Upper lobe of right lung (tissue), 1 donor: Measurements from ENCODE around the gene CYS1. TPM values are rescaled to one million over a fixed set of nuclear protein-coding genes. Genes with fewer than 3 reads are reported as not detected.

Experiments used
- ATAC-seq: fragments of 200-7000 bp; cut with Tn5 transposase; one replicate; pipeline ENCODE4 v1.9.1; 2020; ENCODE audit warnings: mild to moderate bottlenecking, moderate library complexity
- DNase-seq: peaks from one replicate; pipeline ENCODE4 v3.0.0-alpha.2; 2020
- H3K27ac ChIP-seq: fragments of 200-600 bp; one replicate; pipeline ENCODE4 v1.8.0; 2022
- H3K27me3 ChIP-seq: fragments of 200-600 bp; one replicate; pipeline ENCODE4 v1.8.0; 2022; ENCODE audit warnings: mild to moderate bottlenecking
- H3K36me3 ChIP-seq: fragments of 200-600 bp; one replicate; pipeline ENCODE4 v1.8.0; 2022
- H3K4me1 ChIP-seq: fragments of 200-600 bp; one replicate; pipeline ENCODE4 v1.8.0; 2022
- H3K4me3 ChIP-seq: fragments of 200-600 bp; one replicate; pipeline ENCODE4 v1.8.0; 2022; ENCODE audit warnings: mild to moderate bottlenecking
- H3K9me3 ChIP-seq: fragments of 200-600 bp; one replicate; pipeline ENCODE4 v1.8.0; 2022
- intact Hi-C: fragments of 100-400 bp; cut with DNase I; formaldehyde crosslinking; loops from one replicate; pipeline ENCODE4 v1.11.0; 2022
- total RNA-seq: library from RNA; stranded (reverse); fragmentation: NEBNext Ultra II Directional; extraction: Animal tissue kit (Norgen Biotek cat#: 25700); gene quantifications from one replicate; pipeline ENCODE4 v1.2.1, GENCODE V29; 2021
- TF ChIP-seq, protein P1 (sequence below): fragments of 200-600 bp; IDR thresholded peaks from one replicate; pipeline ENCODE4 v1.8.0; 2022; ENCODE audit warnings: antibody characterized with exemption
- donor health status: DM: no; HTN: yes; CAD: no; lungs with severe emphysema.

Gene CYS1
- total RNA-seq, 1 donor from 2014 or later, result 4.5 TPM

DNA sequence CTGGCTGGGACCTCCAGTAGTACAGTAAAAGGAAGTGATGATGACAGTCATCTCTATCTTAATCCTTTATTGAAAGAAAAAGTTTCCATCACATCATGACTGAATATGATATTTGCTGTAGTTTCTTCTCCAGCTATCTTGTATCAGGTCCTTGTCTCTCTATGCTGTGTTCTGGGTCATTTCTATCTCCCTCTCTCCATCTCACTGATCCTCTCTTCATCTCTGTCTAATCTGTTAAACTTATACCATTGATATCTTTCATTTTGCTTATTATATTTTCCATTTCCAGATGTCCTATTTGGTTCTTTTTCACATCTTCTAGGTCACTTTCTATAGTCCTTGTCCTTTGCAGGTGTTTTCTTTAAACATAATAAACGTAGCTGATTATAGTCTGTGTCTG, 12.3 kb downstream of the CYS1 start:
- Histone ChIP-seq H3K27ac (no peak overlapping the region), H3K9me3 (no peaks in the 10 kb centered on the region), H3K27me3 (no peaks in the 10 kb centered on the region), H3K36me3 (no peaks in the 10 kb centered on the region), H3K4me1 (no peaks in the 10 kb centered on the region), H3K4me3 (no peak overlapping the region)
- no peak for ATAC-seq
- DNase-seq, result no peak
- TF ChIP-seq, protein P1, sequence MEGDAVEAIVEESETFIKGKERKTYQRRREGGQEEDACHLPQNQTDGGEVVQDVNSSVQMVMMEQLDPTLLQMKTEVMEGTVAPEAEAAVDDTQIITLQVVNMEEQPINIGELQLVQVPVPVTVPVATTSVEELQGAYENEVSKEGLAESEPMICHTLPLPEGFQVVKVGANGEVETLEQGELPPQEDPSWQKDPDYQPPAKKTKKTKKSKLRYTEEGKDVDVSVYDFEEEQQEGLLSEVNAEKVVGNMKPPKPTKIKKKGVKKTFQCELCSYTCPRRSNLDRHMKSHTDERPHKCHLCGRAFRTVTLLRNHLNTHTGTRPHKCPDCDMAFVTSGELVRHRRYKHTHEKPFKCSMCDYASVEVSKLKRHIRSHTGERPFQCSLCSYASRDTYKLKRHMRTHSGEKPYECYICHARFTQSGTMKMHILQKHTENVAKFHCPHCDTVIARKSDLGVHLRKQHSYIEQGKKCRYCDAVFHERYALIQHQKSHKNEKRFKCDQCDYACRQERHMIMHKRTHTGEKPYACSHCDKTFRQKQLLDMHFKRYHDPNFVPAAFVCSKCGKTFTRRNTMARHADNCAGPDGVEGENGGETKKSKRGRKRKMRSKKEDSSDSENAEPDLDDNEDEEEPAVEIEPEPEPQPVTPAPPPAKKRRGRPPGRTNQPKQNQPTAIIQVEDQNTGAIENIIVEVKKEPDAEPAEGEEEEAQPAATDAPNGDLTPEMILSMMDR, result no peak
- intact Hi-C loops, result loop anchor here (5.0 kb wide), 1 partner anchor 369 kb away; no protein-coding TSS in a partner anchor

DNA sequence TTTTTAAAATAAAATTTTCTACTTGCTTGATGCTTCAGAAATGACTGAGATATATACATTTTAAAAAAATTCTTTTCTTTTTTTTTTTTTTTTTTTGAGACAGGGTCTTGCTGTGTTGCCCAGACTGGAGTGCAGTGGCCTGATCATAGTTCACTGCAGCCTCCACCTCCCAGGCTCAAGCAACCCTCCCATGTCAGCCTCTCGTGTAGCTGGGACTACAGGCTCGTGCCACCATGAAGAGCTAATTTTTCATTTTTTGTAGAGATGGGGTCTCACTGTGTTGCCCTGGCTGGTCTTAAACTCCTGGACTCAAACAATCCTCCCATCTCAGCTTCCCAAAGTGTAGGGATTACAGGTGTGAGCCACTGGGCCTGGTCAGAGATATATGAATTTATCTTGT, 12.9 kb downstream of the CYS1 start:
- H3K27me3 ChIP-seq, result no peaks in the 10 kb centered on the region
- H3K27ac ChIP-seq, result no peak overlapping the region
- DNase-seq (no peak), ATAC-seq (no peak)
- intact Hi-C loops, result loop anchor here (5.0 kb wide), 1 partner anchor 370 kb away; no protein-coding TSS in a partner anchor
- no peaks in the 10 kb centered on the region for H3K36me3 ChIP-seq
- no peaks in the 10 kb centered on the region for H3K9me3 ChIP-seq
- H3K4me3 ChIP-seq, result no peak overlapping the region
- TF ChIP-seq, protein P1, result no peak
- no peaks in the 10 kb centered on the region for H3K4me1 ChIP-seq

DNA sequence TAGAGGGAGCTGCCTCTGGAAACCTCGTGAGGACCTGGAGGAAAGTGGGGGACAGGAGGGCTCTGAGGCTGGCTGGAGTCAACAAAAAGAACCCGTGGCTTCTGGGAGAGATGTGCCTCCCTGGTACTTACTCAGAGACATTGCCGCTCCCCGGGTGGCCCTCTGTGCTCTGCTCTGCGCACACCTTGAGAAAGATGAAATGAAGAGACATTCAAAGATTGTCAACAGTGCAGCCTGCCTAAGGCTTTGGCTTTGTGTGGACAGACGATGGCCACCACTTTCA, 14.5 kb downstream of the CYS1 start:
- H3K27me3 ChIP-seq, result no peaks in the 10 kb centered on the region
- no peaks in the 10 kb centered on the region for H3K9me3 ChIP-seq
- TF ChIP-seq, protein P1, result no peak
- no peak for DNase-seq
- no peak for ATAC-seq
- H3K36me3 ChIP-seq, result no peaks in the 10 kb centered on the region
- no peak overlapping the region for H3K27ac ChIP-seq
- H3K4me3 ChIP-seq, result no peak overlapping the region
- no peaks in the 10 kb centered on the region for H3K4me1 ChIP-seq
- intact Hi-C loops, result loop anchor here (5.0 kb wide), 1 partner anchor 372 kb away; no protein-coding TSS in a partner anchor

DNA sequence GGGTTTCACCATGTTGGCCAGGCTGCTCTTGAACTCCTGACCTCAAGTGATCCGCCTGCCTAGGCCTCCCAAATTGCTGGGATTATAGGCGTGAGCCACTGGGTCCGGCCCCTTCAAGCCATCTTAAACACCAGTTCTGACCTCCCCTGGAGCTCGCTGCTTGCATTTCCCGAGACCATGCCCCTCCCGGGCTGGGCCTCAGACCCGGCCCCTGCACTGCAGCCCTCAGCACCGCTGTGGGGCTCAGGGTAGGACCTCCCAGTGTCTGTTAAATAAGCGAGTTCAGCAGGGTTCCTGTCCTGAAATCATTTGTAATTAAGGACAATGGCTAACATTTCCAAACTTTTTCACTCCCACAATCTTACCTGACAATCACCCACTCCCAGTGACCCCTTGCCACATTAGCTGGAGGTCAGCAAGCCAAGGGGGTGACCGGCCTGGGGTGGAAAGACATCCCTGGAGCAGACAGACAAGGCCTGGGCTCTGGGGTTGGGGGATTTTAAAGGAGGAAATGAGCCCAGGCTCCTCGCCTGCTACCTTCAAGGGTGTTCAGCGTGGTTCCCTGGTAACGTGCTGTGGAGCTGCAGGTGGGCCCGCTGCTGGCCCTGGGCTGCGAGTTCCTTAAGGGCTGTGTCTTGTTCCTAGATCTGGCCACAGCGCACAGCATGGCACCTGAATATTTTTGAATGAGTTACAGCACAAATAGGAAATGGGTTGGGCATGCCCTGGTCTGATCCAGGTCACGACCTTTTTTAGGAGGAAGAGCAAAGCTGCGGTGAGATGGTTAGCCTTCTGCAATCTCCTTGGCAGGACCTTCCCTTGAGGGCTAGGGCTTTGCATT, 15.1 kb downstream of the CYS1 start:
- DNase-seq, result no peak
- no peaks in the 10 kb centered on the region for H3K27me3 ChIP-seq
- intact Hi-C loops, result loop anchor here (5.0 kb wide), 1 partner anchor 372 kb away; no protein-coding TSS in a partner anchor
- TF ChIP-seq, protein P1, result no peak
- no peak overlapping the region for H3K4me3 ChIP-seq
- no peak overlapping the region for H3K27ac ChIP-seq
- no peaks in the 10 kb centered on the region for H3K36me3 ChIP-seq
- no peaks in the 10 kb centered on the region for H3K4me1 ChIP-seq
- H3K9me3 ChIP-seq, result no peaks in the 10 kb centered on the region
- ATAC-seq, result peak; percentile 61

DNA sequence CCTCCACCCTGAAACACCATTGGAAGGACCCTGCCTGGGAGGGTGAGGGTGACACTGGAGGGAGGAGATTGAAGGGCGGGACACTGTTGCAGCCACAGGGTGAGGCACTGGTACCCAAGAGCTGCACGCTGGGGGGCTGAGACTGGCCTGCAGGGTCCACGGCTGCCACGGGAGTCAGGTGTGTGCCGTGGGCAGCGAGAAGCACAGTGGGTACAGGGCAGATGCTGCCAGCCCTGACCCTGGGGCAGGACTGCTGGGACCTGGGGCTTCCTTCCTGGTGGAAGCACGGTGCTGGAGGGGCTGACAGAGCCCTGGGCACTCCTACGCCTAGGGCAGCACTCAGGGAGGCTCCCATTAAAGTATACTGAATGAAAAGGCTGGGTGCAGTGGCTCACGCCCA, 16.6 kb downstream of the CYS1 start:
- Histone ChIP-seq H3K4me3 (no peak overlapping the region), H3K27ac (no peak overlapping the region), H3K4me1 (no peaks in the 10 kb centered on the region), H3K36me3 (no peaks in the 10 kb centered on the region), H3K9me3 (no peaks in the 10 kb centered on the region), H3K27me3 (no peaks in the 10 kb centered on the region)
- ATAC-seq, result no peak
- no peak for DNase-seq
- intact Hi-C loops, result no loop called here
- TF ChIP-seq, protein P1, result no peak
